K562 (cell line): Measurements from ENCODE around the gene IREB2. TPM values are rescaled to one million over a fixed set of nuclear protein-coding genes. Genes with fewer than 3 reads are reported as not detected.

ENCODE experiments used
- ETS2 ChIP-seq: IDR thresholded peaks from 2 replicates; pipeline ENCODE4 v1.6.1; 2016; ENCODE audit warnings: borderline replicate concordance, missing genetic modification characterization, mild to moderate bottlenecking, moderate library complexity, missing compliant biosample characterization; ENCODE audit not compliant: poor library complexity, severe bottlenecking
- FOSL1 ChIP-seq: fragments of 200-800 bp; sonication (Bioruptor generic); conservative IDR thresholded peaks from 2 replicates; pipeline ENCODE4 v1.6.1; 2016; ENCODE audit warnings: missing genetic modification characterization, missing compliant biosample characterization
- GTF2F1 ChIP-seq: IDR thresholded peaks from 2 replicates; pipeline ENCODE4 v1.6.1; 2011; ENCODE audit warnings: low read depth, low read length, improper control_type of control experiment
- PHF8 ChIP-seq: fragments of 200-600 bp; sonication (generic); IDR thresholded peaks from 2 replicates; pipeline ENCODE4 v1.6.1; 2012; ENCODE audit warnings: mixed run types, mild to moderate bottlenecking, inconsistent platforms, low read length, moderate library complexity, borderline replicate concordance
- PHTF2 ChIP-seq: fragments of 250-450 bp; sonication (Bioruptor Pico); IDR thresholded peaks from 2 replicates; pipeline ENCODE4 v1.5.0; 2021; ENCODE audit warnings: mild to moderate bottlenecking
- POLR2A ChIP-seq: fragments of 450-650 bp; conservative IDR thresholded peaks from 2 replicates; pipeline ENCODE4 v1.6.1; 2016
- PTBP1 ChIP-seq: fragments of 200-400 bp; formaldehyde crosslinking; IDR thresholded peaks from 2 replicates; pipeline ENCODE4 v1.6.1; 2017; ENCODE audit warnings: low read depth, low read length
- TCFL5 ChIP-seq: fragments of 250-450 bp; sonication (Bioruptor Pico); conservative IDR thresholded peaks from 2 replicates; pipeline ENCODE4 v1.6.1; 2021; ENCODE audit warnings: mild to moderate bottlenecking, moderate library complexity, matching md5 sums
- YY1 ChIP-seq, 3 experiments: IDR thresholded peaks; 2 replicates each; pipeline ENCODE4 v1.6.1; 2011; ENCODE audit warnings: low read length in 2 of 3, mild to moderate bottlenecking in 2 of 3, moderate library complexity in 2 of 3, borderline replicate concordance in 1 of 3, control low read depth in 1 of 3, low read depth in 1 of 3; ENCODE audit not compliant: insufficient read depth in 3 of 3, insufficient replicate concordance in 2 of 3, control insufficient read depth in 1 of 3, insufficient read length in 1 of 3; ENCODE audit errors: extremely low read depth in 1 of 3
- ZNF24 ChIP-seq: fragments of 450-650 bp; IDR thresholded peaks from 2 replicates; pipeline ENCODE4 v1.6.1; 2016
- ZNF316 ChIP-seq: fragments of 450-650 bp; IDR thresholded peaks from 2 replicates; pipeline ENCODE4 v1.6.1; 2016
- ZNF76 ChIP-seq: fragments of 250-450 bp; sonication (Bioruptor Pico); IDR thresholded peaks from 2 replicates; pipeline ENCODE4 v1.4.0; 2020; ENCODE audit warnings: mild to moderate bottlenecking, moderate library complexity, borderline replicate concordance
- polyA plus RNA-seq, 8 experiments: library from polyadenylated mRNA; depleted of rRNA in 4 of 8; stranded (reverse) in 5 of 8; unstranded in 3 of 8; fragments of >200 nt; fragmentation: Nextera tagmentation in 2 of 8; fragmentation: Illumina TruSeq in 1 of 8; extraction: Ambion mirVana in 2 of 8; extraction: Trizol in 1 of 8; gene quantifications; 2 replicates each; pipeline versions ENCODE4 v1.2.1 to v1.2.3, GENCODE V29; 2011 to 2014; ENCODE audit warnings: inconsistent platforms in 1 of 8, missing spikeins in 1 of 8
- total RNA-seq, 7 experiments: library from RNA; depleted of rRNA in 6 of 7; stranded (reverse); fragments of >200 nt in 6 of 7; fragmentation: Illumina TruSeq in 2 of 7; extraction: Trizol in 2 of 7; gene quantifications; 2 replicates each; pipeline versions ENCODE4 v1.2.1 to v1.2.3, GENCODE V29; 2011 to 2021; ENCODE audit warnings: low replicate concordance in 1 of 7
- TF ChIP-seq, protein P1 (sequence below), 2 experiments: fragments of 450-650 bp; formaldehyde crosslinking in 1 of 2; IDR thresholded peaks; 2 replicates each; pipeline versions ENCODE4 v1.4.0 to v1.6.1; 2014 to 2020; ENCODE audit warnings: mild to moderate bottlenecking in 2 of 2, borderline replicate concordance in 1 of 2, low read depth in 1 of 2
- TF ChIP-seq, protein P2 (sequence below): sonication (generic); formaldehyde crosslinking; IDR thresholded peaks from 2 replicates; pipeline ENCODE4 v1.5.0; 2020; ENCODE audit warnings: missing genetic modification reagents
- TF ChIP-seq, protein P3 (sequence below): sonication (generic); formaldehyde crosslinking; IDR thresholded peaks from 2 replicates; pipeline ENCODE4 v1.9.0; 2022; ENCODE audit warnings: mild to moderate bottlenecking, missing genetic modification reagents

IREB2 gene
- total and polyA plus RNA-seq, 9 of the 15 experiments (the other 6 are each of a cell fraction or from before 2014, with no cell fraction given) = 16.8 to 61.7 (median 34.0) TPM

DNA sequence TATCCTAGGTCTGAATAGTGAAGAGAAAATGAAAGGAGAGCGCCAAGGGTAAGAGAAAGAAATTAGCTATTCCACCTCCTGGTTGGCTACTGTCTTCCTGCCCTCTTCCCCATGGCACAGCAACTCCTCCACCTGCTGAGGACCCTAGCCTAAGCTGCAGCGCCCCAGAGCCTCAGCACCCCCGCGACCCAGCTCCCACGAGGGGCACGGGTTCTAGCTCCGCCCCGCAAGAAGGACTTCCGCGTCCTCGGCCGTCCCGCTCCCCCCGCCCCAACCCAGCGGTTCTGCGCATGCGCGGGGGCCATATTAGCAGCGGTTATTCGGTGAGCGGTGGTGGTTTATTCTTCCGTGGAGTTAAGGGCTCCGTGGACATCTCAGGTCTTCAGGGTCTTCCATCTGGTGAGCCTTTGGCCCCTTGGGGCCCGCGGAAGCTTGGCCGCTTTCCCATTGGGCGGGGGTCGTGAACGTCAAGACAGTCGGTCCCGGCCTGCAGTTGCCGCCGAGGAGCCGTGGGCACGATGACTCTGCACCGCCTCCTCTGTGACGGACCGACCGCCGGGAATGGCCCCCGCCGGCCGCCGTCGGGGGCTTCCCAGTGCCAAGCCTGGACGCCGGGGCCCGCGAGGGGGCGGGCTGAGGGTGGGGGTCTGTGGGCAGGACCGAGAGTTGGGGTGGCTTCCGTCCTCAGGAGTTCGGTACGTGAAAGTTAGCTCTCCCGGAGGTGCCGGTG is 102.3 kb downstream of the IREB2 start, which contains the start of gene PSMA4 (continued):
- TF ChIP-seq, protein P1, sequence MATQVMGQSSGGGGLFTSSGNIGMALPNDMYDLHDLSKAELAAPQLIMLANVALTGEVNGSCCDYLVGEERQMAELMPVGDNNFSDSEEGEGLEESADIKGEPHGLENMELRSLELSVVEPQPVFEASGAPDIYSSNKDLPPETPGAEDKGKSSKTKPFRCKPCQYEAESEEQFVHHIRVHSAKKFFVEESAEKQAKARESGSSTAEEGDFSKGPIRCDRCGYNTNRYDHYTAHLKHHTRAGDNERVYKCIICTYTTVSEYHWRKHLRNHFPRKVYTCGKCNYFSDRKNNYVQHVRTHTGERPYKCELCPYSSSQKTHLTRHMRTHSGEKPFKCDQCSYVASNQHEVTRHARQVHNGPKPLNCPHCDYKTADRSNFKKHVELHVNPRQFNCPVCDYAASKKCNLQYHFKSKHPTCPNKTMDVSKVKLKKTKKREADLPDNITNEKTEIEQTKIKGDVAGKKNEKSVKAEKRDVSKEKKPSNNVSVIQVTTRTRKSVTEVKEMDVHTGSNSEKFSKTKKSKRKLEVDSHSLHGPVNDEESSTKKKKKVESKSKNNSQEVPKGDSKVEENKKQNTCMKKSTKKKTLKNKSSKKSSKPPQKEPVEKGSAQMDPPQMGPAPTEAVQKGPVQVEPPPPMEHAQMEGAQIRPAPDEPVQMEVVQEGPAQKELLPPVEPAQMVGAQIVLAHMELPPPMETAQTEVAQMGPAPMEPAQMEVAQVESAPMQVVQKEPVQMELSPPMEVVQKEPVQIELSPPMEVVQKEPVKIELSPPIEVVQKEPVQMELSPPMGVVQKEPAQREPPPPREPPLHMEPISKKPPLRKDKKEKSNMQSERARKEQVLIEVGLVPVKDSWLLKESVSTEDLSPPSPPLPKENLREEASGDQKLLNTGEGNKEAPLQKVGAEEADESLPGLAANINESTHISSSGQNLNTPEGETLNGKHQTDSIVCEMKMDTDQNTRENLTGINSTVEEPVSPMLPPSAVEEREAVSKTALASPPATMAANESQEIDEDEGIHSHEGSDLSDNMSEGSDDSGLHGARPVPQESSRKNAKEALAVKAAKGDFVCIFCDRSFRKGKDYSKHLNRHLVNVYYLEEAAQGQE (IDR thresholded peaks at IDR 0.05; ENCODE audit: borderline replicate concordance) = no peak
- TF ChIP-seq, protein P1 (CRISPR knock-in tag; IDR thresholded peaks at IDR 0.05; ENCODE audit: low read depth) = peak; percentile 16; the same call in 1 of the 2 replicates
- TF ChIP-seq ZNF76 (no peak), POLR2A (peak; percentile 97), TCFL5 (no peak), ETS2 (tag) (no peak), YY1 (IDR thresholded peaks at IDR 0.05; ENCODE audit: borderline replicate concordance in 1 of 3, control insufficient read depth in 1 of 3, extremely low read depth in 1 of 3, insufficient read depth in 3 of 3, insufficient read length in 1 of 3, insufficient replicate concordance in 2 of 3, low read depth in 1 of 3, low read length in 2 of 3) (peak; percentile 63 to 97 (median 92)), PHF8 (peak; percentile 96), PTBP1 (no peak), FOSL1 (tag) (no peak; the same call in 1 of the 2 replicates), ZNF24 (no peak; the same call in 1 of the 2 replicates), PHTF2 (CRISPR knock-in tag) (no peak), ZNF316 (peak; percentile 60), GTF2F1 (no peak)
- TF ChIP-seq, protein P2, sequence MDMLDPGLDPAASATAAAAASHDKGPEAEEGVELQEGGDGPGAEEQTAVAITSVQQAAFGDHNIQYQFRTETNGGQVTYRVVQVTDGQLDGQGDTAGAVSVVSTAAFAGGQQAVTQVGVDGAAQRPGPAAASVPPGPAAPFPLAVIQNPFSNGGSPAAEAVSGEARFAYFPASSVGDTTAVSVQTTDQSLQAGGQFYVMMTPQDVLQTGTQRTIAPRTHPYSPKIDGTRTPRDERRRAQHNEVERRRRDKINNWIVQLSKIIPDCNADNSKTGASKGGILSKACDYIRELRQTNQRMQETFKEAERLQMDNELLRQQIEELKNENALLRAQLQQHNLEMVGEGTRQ = 0 out of 2 replicates have a peak, but pooled peaks have one; percentile 10
- TF ChIP-seq, protein P3, sequence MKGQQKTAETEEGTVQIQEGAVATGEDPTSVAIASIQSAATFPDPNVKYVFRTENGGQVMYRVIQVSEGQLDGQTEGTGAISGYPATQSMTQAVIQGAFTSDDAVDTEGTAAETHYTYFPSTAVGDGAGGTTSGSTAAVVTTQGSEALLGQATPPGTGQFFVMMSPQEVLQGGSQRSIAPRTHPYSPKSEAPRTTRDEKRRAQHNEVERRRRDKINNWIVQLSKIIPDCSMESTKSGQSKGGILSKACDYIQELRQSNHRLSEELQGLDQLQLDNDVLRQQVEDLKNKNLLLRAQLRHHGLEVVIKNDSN (CRISPR knock-in tag) = peak; percentile 7; the same call in 1 of the 2 replicates
